ES-I3 (cell line): ENCODE data around the gene SKAP2.

Experiments
- H3K36me3 ChIP-seq: 2 replicates; pipeline ENCODE4 v1.6.1; 2013; ENCODE audit warnings: mild to moderate bottlenecking, low read length, control low read depth, moderate library complexity; ENCODE audit not compliant: insufficient read depth
- H3K4me1 ChIP-seq: 2 replicates; pipeline ENCODE4 v1.6.1; 2013; ENCODE audit warnings: mild to moderate bottlenecking, control low read depth, low read length; ENCODE audit not compliant: insufficient read depth
- H3K9ac ChIP-seq: 2 replicates; pipeline ENCODE4 v1.6.1; 2013; ENCODE audit warnings: low read depth, mild to moderate bottlenecking, low read length, moderate library complexity
- H3K9me3 ChIP-seq: 2 replicates; pipeline ENCODE4 v1.6.1; 2013; ENCODE audit warnings: mild to moderate bottlenecking, low read length, moderate library complexity; ENCODE audit not compliant: control insufficient read depth, insufficient read depth

The SKAP2 gene

DNA sequence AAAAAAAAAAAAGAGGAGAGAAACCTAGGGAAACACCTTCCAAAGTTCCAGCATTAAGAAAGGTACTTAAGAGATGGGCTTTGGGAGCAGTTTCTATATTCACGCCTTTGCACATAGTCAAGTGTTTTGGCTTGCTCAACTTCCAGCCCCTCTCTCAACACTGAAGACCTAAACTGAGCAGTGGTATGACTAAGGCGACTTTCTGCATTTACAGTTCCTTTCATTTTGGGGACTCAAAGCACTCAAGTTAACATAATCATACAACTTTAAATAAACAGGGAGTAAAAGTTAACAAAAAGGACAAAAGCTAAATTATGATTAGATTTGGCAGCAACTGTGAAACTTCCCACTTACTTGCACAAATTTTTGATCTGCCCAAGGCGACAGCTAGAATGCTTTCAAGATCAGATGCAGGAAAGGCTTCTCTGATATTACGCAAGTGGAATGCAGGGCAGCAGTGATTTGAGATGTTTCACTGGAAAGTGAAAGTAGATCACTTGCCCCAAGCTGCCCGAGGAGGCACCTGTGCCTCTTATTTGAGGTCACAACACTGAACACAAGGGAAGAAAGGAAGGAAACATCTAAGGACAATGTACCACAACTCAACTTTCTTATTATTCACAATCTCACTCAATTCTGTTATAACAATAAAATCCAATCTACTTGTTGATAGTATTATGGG, 199.5 kb downstream of the SKAP2 start:
- Histone ChIP-seq H3K9ac (no peak overlapping the region), H3K4me1 (peaks cover 3% of the 10 kb centered on the region; the same call in 1 of the 2 replicates), H3K36me3 (no peaks in the 10 kb centered on the region), H3K9me3 (no peaks in the 10 kb centered on the region)

DNA sequence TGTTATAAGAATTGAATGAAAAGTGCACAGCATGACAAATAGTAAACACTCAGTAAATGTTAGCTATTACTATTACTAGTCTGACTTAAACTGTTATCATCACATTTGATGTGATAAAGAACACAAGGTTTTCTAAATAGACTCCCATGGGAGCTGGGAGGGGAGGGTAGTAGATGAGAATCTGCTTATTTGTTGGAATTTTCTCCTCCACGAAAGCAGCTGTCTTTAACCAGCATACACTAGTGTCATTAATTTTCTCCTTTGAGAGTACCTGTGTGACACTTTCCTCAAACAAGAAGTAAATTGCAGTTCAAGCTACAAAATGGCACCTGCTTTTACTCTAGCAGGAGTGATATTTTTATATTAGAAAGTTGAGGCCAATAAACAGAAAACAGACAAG, 200.1 kb downstream of the SKAP2 start:
- Histone ChIP-seq H3K4me1 (peaks cover 6% of the 10 kb centered on the region), H3K36me3 (no peaks in the 10 kb centered on the region), H3K9ac (no peak overlapping the region), H3K9me3 (no peaks in the 10 kb centered on the region)

DNA sequence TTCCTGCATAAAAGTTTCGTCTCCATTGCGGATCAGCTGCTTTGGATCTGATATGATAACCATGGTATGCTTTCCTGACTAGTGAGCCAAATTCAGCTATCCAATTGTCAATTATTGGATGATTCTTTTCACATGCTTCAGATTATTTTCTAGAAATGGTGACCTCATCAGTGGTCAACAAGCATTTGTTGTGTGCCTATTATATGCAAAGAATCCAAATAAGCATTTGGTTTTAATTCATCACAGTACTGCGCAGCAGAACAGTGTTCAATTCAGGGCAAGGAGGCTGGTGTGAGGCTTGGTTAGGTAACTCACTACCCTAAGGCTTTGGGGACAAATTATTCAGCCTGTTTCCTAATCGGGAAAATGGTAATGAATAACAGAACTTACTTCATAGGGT, 200.5 kb downstream of the SKAP2 start:
- Histone ChIP-seq H3K9ac (no peak overlapping the region), H3K9me3 (no peaks in the 10 kb centered on the region), H3K4me1 (peaks cover 10% of the 10 kb centered on the region), H3K36me3 (no peaks in the 10 kb centered on the region)

DNA sequence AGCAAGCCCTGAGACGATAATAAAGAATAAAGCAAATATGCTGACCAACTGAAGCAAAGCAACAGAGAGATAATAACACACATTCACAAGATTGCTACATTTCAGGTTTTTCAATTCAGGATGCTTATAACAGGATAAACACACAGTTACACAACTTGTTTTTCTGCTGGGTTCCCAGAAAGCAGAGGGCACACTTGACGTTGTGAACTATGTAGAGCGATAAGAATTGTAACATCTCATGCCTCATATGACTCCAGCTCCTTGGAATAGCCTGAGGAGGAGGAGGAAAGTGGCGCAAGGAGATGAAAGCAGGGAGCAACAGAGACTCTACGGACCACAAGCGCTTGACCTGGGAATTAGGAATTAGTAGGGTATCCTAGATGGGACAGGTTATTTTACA, 201.7 kb downstream of the SKAP2 start:
- H3K9me3 ChIP-seq, result no peaks in the 10 kb centered on the region
- H3K36me3 ChIP-seq, result no peaks in the 10 kb centered on the region
- no peak overlapping the region for H3K9ac ChIP-seq
- peaks cover 20% of the 10 kb centered on the region for H3K4me1 ChIP-seq

DNA sequence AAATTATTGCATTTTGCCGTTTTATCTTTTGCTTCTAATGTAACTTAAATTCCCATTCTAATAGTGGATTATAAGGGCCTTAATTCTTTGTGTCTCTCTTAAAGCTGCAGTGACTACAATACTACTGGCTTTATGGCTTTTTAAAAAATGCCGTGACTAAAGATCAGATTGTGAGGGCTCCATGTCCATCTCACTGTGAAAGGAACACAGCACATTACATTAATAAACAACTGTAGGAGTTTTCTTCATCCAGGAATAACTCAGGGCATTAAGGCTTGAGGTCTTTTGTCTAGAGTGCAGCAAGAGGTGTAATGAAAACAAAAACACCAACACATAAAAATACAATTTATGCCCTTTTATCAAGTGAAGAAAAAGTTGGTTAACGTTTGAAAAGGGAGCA, 205.3 kb downstream of the SKAP2 start:
- peaks cover 42% of the 10 kb centered on the region; the same call in 1 of the 2 replicates for H3K4me1 ChIP-seq

DNA sequence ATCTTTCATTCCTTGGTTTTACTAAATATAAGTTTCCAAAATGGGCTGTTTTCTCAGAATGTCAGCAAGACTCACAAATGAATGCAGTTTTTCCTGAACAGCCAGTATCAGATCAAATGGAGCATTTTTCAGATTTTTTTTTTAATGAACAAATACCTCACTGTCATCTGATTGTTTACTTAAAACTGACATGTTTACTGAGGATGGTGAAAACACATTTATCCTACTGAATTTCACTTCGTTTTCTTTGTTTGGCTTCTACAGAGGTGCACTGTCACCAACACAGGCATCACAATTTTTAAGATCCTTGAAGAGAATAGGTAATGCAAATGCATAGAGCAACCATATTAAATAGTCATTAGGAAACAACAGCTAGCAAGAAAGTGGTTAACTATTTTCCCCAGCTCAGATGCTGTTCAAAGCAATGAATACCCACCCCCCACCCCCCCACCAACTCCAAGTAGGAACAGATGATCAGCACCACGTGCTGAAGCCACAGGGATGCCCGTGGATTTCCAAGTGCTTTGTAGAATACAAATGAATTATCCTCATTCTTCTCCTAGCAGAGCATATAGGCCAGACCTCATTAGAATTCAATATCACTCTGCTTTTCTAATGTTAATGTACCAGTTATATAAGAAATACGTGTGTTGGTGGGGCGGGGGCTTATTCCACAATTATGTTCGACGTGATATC, 205.9 kb downstream of the SKAP2 start:
- Histone ChIP-seq H3K4me1 (peaks cover 42% of the 10 kb centered on the region; the same call in 1 of the 2 replicates), H3K9me3 (no peaks in the 10 kb centered on the region), H3K36me3 (no peaks in the 10 kb centered on the region), H3K9ac (no peak overlapping the region)

More for the DNA sequence above, 205.3 kb downstream of the SKAP2 start:
- Histone ChIP-seq H3K36me3 (no peaks in the 10 kb centered on the region), H3K9me3 (no peaks in the 10 kb centered on the region), H3K9ac (no peak overlapping the region)

DNA sequence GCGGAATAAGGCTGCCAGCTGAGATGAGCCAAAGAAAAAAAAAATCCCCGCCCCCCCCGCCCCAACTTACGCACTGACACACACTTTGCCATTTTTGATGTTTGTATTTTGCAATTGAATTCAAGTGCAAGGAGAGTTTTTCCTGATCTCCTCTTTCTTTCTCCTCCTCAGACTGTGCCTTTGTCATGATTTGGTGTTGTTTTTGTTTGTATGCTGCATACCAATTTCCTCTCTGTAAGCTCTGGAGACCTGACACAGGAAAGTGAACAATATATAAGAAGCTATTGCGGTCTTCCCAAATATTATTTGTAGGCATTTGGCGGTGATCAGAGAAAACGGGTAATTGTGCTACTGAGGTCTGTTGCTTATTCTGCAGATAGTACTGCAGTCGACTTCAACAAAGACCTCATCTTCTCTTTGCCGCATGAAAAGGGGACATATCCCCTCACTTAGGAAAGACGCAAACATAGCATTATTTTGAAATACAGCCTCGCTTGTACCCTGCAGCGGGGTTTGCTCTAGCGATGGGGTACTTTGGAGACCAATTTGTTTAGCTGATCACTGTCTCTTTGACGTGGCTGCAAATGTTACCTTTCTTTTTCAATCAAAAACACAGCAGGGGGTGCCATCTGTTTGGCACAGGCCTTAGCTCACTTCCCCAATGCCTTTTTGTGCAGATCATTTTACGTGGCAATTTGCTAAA, 206.6 kb downstream of the SKAP2 start:
- Histone ChIP-seq H3K36me3 (no peaks in the 10 kb centered on the region), H3K4me1 (peaks cover 42% of the 10 kb centered on the region; the same call in 1 of the 2 replicates), H3K9ac (peak overlapping the region; percentile 13; the same call in 1 of the 2 replicates), H3K9me3 (no peaks in the 10 kb centered on the region)

DNA sequence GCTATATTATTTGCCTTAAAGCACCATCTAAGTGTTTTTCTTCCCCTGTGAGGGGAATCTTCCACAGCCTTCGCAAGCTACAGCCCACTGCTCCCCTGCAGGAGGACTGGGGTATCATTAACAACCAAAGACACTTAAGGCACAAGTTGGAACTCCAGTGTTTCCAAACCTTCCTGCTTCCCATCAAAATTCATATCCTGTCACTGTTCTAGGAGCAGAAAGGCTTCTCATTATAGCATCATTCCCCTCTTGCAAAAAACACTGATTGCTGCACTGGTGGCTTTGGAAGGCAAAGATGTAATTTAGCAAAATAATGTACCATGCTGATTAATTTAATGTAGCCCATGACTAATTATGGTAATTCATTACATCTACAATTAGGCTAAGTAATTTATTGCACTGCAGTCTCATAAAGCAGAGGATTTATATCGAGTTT, 207.2 kb downstream of the SKAP2 start:
- no peak overlapping the region; the same call in 1 of the 2 replicates for H3K9ac ChIP-seq
- H3K4me1 ChIP-seq, result peaks cover 42% of the 10 kb centered on the region; the same call in 1 of the 2 replicates
- no peaks in the 10 kb centered on the region for H3K9me3 ChIP-seq
- H3K36me3 ChIP-seq, result no peaks in the 10 kb centered on the region

DNA sequence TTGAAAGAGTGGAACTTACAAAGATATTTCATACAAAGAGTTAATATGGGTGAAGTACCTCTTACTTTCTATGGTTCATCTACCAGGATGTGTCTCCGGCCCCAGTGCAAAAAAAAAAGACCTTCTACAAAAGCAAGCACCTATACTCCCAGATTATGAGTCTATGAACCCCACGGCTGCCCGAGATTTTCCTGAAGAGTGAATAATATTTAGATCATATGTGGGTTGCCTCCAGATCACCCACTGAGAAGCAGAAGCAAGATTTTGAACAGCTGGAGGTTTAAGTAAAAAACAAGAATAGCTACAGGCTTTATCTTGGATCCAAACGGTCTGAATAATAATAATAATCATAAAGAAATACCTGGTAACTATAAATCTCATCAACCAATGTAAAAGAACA, 207.7 kb downstream of the SKAP2 start:
- Histone ChIP-seq H3K9me3 (no peaks in the 10 kb centered on the region), H3K4me1 (peaks cover 42% of the 10 kb centered on the region; the same call in 1 of the 2 replicates), H3K9ac (no peak overlapping the region), H3K36me3 (no peaks in the 10 kb centered on the region)

DNA sequence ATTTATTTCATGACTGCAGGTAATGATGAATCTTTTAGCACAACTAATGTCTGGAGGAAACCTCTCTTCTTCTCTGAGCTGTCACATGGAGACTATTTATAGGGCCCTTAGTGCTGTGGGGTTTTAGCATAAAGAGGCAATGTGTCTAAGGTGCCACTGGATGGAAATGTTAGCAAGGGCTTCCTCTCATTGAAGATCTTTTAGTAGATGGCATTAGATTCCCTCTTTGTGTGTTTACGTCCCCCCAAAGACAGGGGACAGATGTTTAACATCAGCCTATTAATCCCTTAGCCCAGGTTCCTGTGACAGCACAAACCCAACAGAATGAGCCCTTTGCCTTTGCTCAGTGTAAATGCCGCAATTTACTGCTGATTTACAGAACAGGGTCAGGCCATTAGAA, 208.6 kb downstream of the SKAP2 start:
- Histone ChIP-seq H3K9ac (no peak overlapping the region), H3K36me3 (no peaks in the 10 kb centered on the region), H3K4me1 (peaks cover 42% of the 10 kb centered on the region; the same call in 1 of the 2 replicates), H3K9me3 (no peaks in the 10 kb centered on the region)

DNA sequence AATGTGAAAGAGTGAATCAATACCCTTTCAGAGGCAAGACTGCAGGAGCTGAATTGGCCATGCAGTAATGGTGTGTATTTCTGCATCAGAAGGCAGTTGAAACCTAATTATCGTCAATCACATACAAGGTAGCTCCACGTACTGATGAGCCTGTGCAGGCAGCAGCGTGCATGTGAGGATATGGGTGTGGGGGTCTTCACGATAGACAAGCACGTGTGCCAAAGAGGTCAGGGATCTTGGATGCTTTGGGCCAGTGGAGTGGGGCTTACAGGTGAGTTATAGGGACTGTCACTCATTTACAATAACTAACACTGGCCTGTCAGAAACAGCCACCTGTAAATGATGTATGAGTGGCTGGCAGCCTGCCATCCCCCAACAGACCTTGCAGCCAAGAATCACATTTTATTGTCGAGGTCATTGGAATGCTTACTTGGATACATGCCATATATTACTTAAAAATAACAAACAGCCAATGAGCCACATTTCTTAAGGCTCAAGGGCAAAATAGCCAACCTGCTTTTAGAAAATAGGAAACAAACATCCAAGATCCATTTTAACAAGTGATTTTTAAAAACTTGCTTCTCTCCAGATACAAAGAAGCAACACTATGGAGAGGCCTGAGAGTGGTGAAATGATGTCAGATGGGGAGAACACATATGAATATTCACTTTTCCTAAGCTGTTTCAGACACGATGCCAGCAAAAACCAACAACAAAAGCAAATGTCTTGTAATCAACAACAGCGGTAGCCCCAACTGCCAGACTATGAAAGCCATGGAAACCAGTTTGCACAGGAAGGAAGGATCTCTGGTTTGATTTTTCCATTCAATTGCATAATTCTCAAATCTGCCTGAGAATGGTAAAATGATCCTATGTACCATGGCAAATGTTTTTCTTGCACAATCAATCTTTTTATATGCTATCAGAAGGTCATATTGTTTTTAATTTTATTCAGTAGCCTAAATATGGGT, 210.7 kb downstream of the SKAP2 start:
- H3K9ac ChIP-seq, result no peak overlapping the region

DNA sequence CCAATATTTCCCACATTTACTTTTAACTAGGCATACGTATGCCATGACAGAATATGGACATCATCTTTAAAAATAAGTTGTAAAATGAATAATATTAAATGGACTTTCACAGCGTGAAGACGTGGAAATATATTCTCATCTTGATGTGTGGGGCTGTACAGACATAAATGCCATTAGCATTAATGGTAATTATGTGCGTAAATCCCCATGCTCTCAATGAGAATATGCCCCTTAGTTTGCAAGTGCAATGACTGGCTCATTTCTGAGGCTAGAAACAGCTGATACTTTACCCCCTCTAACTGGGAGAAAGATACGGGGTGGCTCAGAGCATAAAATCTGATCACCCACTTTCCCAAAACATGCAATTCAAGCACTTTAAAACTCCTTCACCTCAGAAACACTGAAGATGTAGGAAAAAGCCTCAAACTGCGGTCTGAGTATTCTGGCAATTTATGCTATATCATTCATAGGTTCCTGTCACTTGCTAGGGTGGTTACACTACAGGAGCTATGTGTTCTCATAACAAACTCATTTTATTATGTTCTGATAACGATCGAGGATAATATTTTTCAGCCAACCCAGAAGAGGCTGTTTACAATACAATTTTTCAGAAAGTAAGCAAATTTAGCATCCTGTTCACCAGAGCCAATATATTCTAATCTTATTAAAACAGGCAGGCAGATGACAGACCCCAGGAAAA, 211.8 kb downstream of the SKAP2 start:
- Histone ChIP-seq H3K4me1 (peaks cover 25% of the 10 kb centered on the region; the same call in 1 of the 2 replicates), H3K9me3 (no peaks in the 10 kb centered on the region), H3K9ac (no peak overlapping the region), H3K36me3 (no peaks in the 10 kb centered on the region)

More for the DNA sequence above, 210.7 kb downstream of the SKAP2 start:
- Histone ChIP-seq H3K4me1 (peaks cover 33% of the 10 kb centered on the region; the same call in 1 of the 2 replicates), H3K9me3 (no peaks in the 10 kb centered on the region), H3K36me3 (no peaks in the 10 kb centered on the region)

DNA sequence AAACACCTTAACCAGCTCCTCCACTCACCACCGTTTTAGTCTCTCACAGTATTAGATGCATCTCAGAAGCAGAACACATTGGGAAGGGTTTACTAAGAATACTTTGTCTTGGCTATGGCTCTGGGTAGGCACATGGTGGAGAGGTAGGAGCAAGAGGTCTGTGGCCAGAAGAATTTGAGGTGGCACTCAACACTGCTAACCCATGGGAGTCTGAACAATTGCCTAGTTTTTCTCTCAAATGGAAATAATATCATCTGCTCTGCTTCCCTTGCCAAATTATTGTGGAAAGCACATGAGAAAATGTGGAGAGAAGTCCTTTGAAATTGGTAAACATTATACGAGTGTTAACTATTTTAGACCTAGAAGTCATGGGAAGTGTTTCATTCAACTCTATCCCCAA, 214.3 kb downstream of the SKAP2 start:
- H3K36me3 ChIP-seq, result no peaks in the 10 kb centered on the region
- H3K9me3 ChIP-seq, result no peaks in the 10 kb centered on the region
- H3K4me1 ChIP-seq, result peaks cover 2% of the 10 kb centered on the region; the same call in 1 of the 2 replicates
- no peak overlapping the region for H3K9ac ChIP-seq
